ENCODE results near the gene LCP2.

- TF ChIP-seq CTCF (IDR thresholded peaks at IDR 0.05) (no peak), POLR2A (IDR thresholded peaks at IDR 0.05) (no peak)
Measured at GRCh38 chr5:170238456-170239196, 59.0 kb downstream of the LCP2 start.

Measured in adrenal gland (tissue), 5 donors.